HEK293T (cell line): ENCODE results near the gene KIF5B.
A peak's percentile ranks its signal among the peaks of the same experiment; 100 is the strongest.
"Not testable (repeated sequence)": the region's sequence is repeated elsewhere in the genome, so short reads cannot be mapped to it uniquely, and the experiment has no call there.

ENCODE experiments used
- CTCF ChIA-PET: fragments of 350-600 bp; formaldehyde crosslinking; extraction: SDS; loops from one replicate; lab custom pipeline; 2021; ENCODE audit warnings: antibody characterized with exemption, inconsistent platforms; lab: Yijun Ruan, JAX
- POLR2A ChIA-PET: fragments of 350-600 bp; formaldehyde crosslinking; extraction: SDS; loops from one replicate; lab custom pipeline; 2020; ENCODE audit warnings: antibody characterized with exemption, inconsistent platforms; lab: Yijun Ruan, JAX
- DNase-seq: peaks from one replicate; pipeline ENCODE4 v3.0.0; 2012; ENCODE audit warnings: mixed read lengths; ENCODE audit errors: extremely low spot score
- ARNT ChIP-seq: fragments of 450-650 bp; IDR thresholded peaks from 2 replicates; pipeline ENCODE4 v1.6.1; 2017; ENCODE audit warnings: mild to moderate bottlenecking
- BHLHE40 ChIP-seq: fragments of 450-650 bp; IDR thresholded peaks from 2 replicates; pipeline ENCODE4 v1.6.1; 2016; ENCODE audit warnings: mild to moderate bottlenecking, moderate library complexity, borderline replicate concordance
- CTBP1 ChIP-seq: fragments of 450-650 bp; IDR thresholded peaks from 2 replicates; pipeline ENCODE4 v1.6.1; 2016; ENCODE audit warnings: borderline replicate concordance
- ELF4 ChIP-seq: fragments of 450-650 bp; IDR thresholded peaks from 2 replicates; pipeline ENCODE4 v1.6.1; 2017; ENCODE audit warnings: antibody characterized with exemption
- FOXA1 ChIP-seq: fragments of 450-650 bp; IDR thresholded peaks from 2 replicates; pipeline ENCODE4 v1.6.1; 2016; ENCODE audit warnings: mild to moderate bottlenecking
- FOXK2 ChIP-seq: fragments of 450-650 bp; IDR thresholded peaks from 2 replicates; pipeline ENCODE4 v1.6.1; 2016; ENCODE audit warnings: mild to moderate bottlenecking
- FOXM1 ChIP-seq: fragments of 450-650 bp; IDR thresholded peaks from 2 replicates; pipeline ENCODE4 v1.6.1; 2017; ENCODE audit warnings: mild to moderate bottlenecking, borderline replicate concordance
- HDGF ChIP-seq: fragments of 450-650 bp; IDR thresholded peaks from 2 replicates; pipeline ENCODE4 v1.6.1; 2017; ENCODE audit warnings: antibody characterized with exemption, borderline replicate concordance
- L3MBTL2 ChIP-seq: fragments of 450-650 bp; conservative IDR thresholded peaks from 2 replicates; pipeline ENCODE4 v1.6.1; 2016; ENCODE audit warnings: mild to moderate bottlenecking
- LEF1 ChIP-seq: fragments of 450-650 bp; IDR thresholded peaks from 2 replicates; pipeline ENCODE4 v1.6.1; 2017; ENCODE audit warnings: mild to moderate bottlenecking, borderline replicate concordance
- NFRKB ChIP-seq: fragments of 450-650 bp; IDR thresholded peaks from 2 replicates; pipeline ENCODE4 v1.6.1; 2016; ENCODE audit warnings: mild to moderate bottlenecking, moderate library complexity
- SP1 ChIP-seq: fragments of 450-650 bp; IDR thresholded peaks from 2 replicates; pipeline ENCODE4 v1.6.1; 2017
- SUZ12 ChIP-seq: fragments of 450-650 bp; IDR thresholded peaks from 2 replicates; pipeline ENCODE4 v1.6.1; 2016; ENCODE audit warnings: mild to moderate bottlenecking
- TARDBP ChIP-seq: fragments of 450-650 bp; IDR thresholded peaks from 2 replicates; pipeline ENCODE4 v1.6.1; 2016
- ZNF384 ChIP-seq: fragments of 450-650 bp; IDR thresholded peaks from 2 replicates; pipeline ENCODE4 v1.6.1; 2016
- TF ChIP-seq, protein P1 (sequence below): fragments of 450-650 bp; IDR thresholded peaks from 2 replicates; pipeline ENCODE4 v1.6.1; 2016

KIF5B gene

DNA sequence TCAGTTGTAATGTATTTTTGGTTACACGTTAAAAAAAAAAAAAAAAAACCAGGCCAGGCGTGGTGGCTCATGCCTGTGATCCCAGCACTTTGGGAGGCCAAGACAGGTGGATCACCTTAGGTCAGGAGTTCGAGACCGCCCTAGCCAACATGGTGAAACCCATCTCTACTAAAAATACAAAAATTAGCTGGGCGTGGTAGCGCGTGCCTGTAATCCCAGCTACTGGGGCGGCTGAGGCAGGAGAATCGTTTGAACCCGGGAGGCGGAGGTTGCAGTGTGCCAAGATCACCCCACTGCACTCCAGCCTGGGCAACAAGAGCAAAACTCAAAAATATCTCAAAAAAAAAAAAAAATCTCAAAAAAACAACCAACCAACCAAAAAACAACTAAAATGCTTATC, 2.8 kb downstream of the KIF5B start:
- CTCF ChIA-PET, DNase-seq, POLR2A ChIA-PET: not testable (repeated sequence)
- peak; percentile 46; the same call in 1 of the 2 replicates for TF ChIP-seq ZNF384

DNA sequence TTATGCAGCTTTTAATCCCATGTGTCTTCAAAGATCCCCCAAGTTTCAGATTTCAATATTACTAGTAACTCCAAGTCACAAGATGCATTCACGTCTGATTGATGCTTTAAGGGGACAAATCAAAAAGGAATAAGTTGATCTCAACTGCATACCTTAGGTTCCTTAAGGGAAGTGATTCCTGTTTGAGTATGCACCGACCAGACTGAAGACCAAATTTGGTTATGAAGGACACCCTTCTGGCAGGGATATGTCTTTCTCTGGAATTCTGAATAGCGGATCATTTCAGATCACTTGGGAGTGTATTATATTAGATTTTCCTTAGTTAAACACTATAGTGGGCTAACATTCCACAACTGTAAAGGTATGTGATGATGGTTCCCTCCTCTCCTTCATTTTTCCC, 4.3 kb downstream of the KIF5B start:
- TF ChIP-seq L3MBTL2 = no peak
- no peak for TF ChIP-seq FOXK2
- TF ChIP-seq, protein P1, sequence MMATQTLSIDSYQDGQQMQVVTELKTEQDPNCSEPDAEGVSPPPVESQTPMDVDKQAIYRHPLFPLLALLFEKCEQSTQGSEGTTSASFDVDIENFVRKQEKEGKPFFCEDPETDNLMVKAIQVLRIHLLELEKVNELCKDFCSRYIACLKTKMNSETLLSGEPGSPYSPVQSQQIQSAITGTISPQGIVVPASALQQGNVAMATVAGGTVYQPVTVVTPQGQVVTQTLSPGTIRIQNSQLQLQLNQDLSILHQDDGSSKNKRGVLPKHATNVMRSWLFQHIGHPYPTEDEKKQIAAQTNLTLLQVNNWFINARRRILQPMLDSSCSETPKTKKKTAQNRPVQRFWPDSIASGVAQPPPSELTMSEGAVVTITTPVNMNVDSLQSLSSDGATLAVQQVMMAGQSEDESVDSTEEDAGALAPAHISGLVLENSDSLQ = no peak
- no peak for TF ChIP-seq HDGF
- ChIA-PET CTCF (no interaction called here), POLR2A (no interaction called here)
- DNase-seq = no peak

DNA sequence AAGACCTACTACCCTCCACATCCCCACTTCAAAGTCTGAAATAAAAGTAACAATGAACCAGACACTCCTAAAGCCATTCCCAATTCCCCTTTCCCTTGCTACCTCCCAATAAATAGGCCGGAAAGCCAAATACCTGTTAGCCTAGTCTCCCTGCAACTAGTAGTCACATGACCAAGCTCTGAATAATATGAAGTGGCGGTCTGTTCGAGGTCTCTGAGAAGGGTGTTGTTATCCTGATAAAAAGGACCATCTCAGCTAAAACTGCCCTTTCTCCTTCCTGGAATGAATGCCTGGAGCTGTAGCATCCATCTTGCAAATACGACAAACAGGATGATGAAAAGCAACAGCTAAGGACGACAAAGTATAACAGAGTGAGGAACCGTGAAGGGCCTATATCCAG, 6.0 kb downstream of the KIF5B start:
- TF ChIP-seq CTBP1 (no peak), SUZ12 (no peak), ELF4 (no peak), ARNT (no peak), FOXA1 (no peak), TARDBP (no peak), NFRKB (no peak), ZNF384 (no peak), HDGF (no peak), SP1 (no peak), LEF1 (no peak), L3MBTL2 (no peak), FOXK2 (no peak), FOXM1 (no peak)
- TF ChIP-seq, protein P1 = no peak
- ChIA-PET POLR2A (no interaction called here), CTCF (no interaction called here)
- DNase-seq = no peak

DNA sequence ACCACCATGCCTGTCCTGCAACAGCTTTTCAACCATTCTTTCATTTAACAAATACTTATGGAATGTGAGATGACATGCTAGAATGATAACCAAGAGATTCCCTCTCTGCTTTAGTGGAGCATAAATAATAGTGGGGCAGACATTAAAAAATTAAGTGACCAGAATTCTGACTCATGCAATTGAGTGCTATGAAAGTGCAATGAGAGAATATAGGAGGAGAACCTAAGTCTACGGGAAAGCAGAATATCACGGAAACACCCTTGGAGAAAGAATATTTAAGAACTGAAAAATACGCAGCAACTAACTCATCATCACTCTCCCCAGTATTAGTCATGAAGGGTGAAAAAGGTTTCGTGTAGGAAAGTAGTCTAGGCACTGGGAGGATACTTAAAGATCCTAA, 7.1 kb downstream of the KIF5B start:
- CTCF ChIA-PET = no interaction called here

DNA sequence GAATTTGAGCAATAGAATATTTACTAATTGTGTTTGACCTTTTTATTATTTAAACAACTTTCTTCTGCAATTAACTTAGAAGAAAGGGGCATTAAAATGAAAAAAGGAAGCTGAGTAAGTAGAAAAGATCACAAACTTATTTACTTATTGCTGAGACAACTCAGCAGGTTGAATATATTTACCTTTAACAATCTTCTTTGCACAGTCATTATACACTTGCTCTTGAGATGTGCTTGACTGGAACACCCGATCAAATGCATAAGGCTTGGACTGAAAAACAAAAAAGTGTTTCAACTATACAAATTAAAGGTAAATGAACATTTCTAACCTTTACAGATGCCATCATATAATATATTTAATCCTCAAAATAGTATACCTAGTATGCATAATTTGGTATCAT, 7.9 kb downstream of the KIF5B start:
- TF ChIP-seq BHLHE40 (no peak), ELF4 (no peak), LEF1 (no peak), L3MBTL2 (no peak), TARDBP (no peak), FOXK2 (no peak), CTBP1 (no peak), HDGF (no peak), SP1 (no peak), FOXA1 (no peak), SUZ12 (no peak), ZNF384 (no peak), ARNT (no peak), NFRKB (no peak), FOXM1 (no peak)
- TF ChIP-seq, protein P1 = no peak
- ChIA-PET POLR2A (no interaction called here), CTCF (no interaction called here)
- no peak for DNase-seq

More for the DNA sequence above, 7.1 kb downstream of the KIF5B start:
- POLR2A ChIA-PET = no interaction called here
- TF ChIP-seq FOXA1 = no peak
- no peak for TF ChIP-seq ELF4
- TF ChIP-seq L3MBTL2 = no peak
- no peak for TF ChIP-seq TARDBP
- TF ChIP-seq SUZ12 = no peak
- TF ChIP-seq BHLHE40 = no peak
- TF ChIP-seq, protein P1 = no peak
- TF ChIP-seq ARNT = no peak
- no peak for TF ChIP-seq NFRKB
- no peak for DNase-seq

DNA sequence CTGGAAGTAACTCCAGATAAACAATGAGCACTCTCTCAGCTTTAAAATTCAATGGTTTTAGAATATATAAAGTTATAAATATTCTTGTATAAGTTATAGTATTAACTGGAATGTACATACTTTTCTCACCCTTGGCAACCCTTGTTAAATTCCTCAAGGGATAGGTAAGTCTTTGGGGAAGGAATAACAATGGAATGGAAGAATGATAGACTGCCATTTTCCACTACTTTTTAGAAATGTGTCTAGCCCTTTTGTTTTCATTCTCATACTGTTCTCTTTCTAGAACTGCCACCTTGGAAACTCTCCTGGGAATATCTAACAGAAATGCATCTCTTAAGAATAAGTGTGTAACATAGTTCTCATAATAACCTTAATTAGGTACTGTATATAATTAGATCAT, 8.3 kb downstream of the KIF5B start:
- ChIA-PET CTCF (interaction anchor here (0.6 kb wide), 1 partner anchor 70 kb away, joined by 3 read pairs; no protein-coding TSS in a partner anchor), POLR2A (no interaction called here)
- TF ChIP-seq TARDBP (no peak), SP1 (no peak), CTBP1 (no peak), ELF4 (no peak), FOXA1 (no peak), ARNT (no peak), BHLHE40 (no peak), L3MBTL2 (no peak), FOXM1 (no peak), LEF1 (no peak), HDGF (no peak)
- no peak for DNase-seq
